ENCODE results near the gene CENPB. TPM values are rescaled to one million over a fixed set of nuclear protein-coding genes. Genes with fewer than 3 reads are reported as not detected.
"Not testable (repeated sequence)": the region's sequence is repeated elsewhere in the genome, so short reads cannot be mapped to it uniquely, and the experiment has no call there.

The CENPB gene
- 100 to 1,000 TPM in 2 of 4 donors, 10 to 100 TPM in 2; 72.8 to 109 (median 100) TPM for total RNA-seq

GRCh38 chr20:3786665-3787323, at the start of gene CENPB:
Gene CENPB (minus strand): TSS chr20:3786740. CDS start chr20:3786483, 257 bp downstream.
- Histone ChIP-seq H3K4me3 (peak within 1 kb of the TSS; percentile 53 to 71 (median 62)), H3K9me3 (no peaks in the 10 kb centered on the region), H3K4me1 (peaks cover 0 to 59% (median 27%) of the 10 kb centered on the region in 4 donors), H3K27ac (peak within 1 kb of the TSS; percentile 68 to 87 (median 82)), H3K36me3 (peaks cover 0 to 22% (median 0%) of the 10 kb centered on the region in 3 donors), H3K27me3 (no peaks in the 10 kb centered on the region)
- TF ChIP-seq EP300 (IDR thresholded peaks at IDR 0.05) = peak in 1 of 2 donors; percentile 34
- TF ChIP-seq POLR2A (IDR thresholded peaks at IDR 0.05) = no peak
- TF ChIP-seq, protein P1, sequence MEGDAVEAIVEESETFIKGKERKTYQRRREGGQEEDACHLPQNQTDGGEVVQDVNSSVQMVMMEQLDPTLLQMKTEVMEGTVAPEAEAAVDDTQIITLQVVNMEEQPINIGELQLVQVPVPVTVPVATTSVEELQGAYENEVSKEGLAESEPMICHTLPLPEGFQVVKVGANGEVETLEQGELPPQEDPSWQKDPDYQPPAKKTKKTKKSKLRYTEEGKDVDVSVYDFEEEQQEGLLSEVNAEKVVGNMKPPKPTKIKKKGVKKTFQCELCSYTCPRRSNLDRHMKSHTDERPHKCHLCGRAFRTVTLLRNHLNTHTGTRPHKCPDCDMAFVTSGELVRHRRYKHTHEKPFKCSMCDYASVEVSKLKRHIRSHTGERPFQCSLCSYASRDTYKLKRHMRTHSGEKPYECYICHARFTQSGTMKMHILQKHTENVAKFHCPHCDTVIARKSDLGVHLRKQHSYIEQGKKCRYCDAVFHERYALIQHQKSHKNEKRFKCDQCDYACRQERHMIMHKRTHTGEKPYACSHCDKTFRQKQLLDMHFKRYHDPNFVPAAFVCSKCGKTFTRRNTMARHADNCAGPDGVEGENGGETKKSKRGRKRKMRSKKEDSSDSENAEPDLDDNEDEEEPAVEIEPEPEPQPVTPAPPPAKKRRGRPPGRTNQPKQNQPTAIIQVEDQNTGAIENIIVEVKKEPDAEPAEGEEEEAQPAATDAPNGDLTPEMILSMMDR (IDR thresholded peaks at IDR 0.05) = peak; percentile 69 to 98 (median 88)
- 3 to 6% methylated on average over 23 to 54 of the region's 70 CpGs for WGBS, 2 donors
- DNase-seq (ENCODE audit: low spot score in 2 of 2) = peak; percentile 84 to 85

DNA sequence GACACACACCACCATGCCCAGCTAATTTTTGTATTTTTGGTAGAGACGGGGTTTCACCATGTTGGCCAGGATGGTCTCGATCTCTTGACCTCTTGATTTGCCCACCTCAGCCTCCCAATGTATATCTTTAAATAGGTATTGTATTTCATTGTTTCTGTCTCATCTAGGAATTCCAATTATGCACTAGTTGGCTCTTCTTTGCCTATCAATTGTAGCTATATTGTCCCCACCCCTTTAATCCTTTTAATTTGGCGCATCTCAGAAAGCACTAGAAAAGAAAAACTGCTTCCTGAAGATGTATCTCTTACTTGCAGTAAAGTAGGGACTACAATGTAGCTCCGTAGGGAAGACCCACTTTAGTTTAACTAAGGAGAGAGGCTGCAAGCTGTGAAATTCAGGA, 49.6 kb upstream of the CENPB start:
- H3K4me1 ChIP-seq = no peaks in the 10 kb centered on the region
- H3K36me3 ChIP-seq = no peaks in the 10 kb centered on the region
- WGBS, 2 donors = 95 to 96% methylated on average over 4 of the region's 4 CpGs
- TF ChIP-seq POLR2A (IDR thresholded peaks at IDR 0.05) (no peak), EP300 (IDR thresholded peaks at IDR 0.05) (no peak)
- TF ChIP-seq, protein P1 (IDR thresholded peaks at IDR 0.05) = no peak
- no peak overlapping the region for H3K4me3 ChIP-seq
- H3K9me3 ChIP-seq = no peaks in the 10 kb centered on the region
- H3K27me3 ChIP-seq = no peaks in the 10 kb centered on the region
- no peak overlapping the region for H3K27ac ChIP-seq
- DNase-seq (ENCODE audit: low spot score in 2 of 2) = no peak

GRCh38 chr20:3829891-3830290, 43.4 kb upstream of the CENPB start:
- WGBS, 2 donors = 92 to 93% methylated on average over 5 of the region's 5 CpGs
- H3K27ac ChIP-seq; H3K9me3 ChIP-seq; H3K4me3 ChIP-seq; H3K4me1 ChIP-seq; H3K27me3 ChIP-seq; DNase-seq (ENCODE audit: low spot score in 2 of 2): not testable (repeated sequence)
- peaks cover 0 to 36% (median 0%) of the 10 kb centered on the region in 3 donors for H3K36me3 ChIP-seq

DNA sequence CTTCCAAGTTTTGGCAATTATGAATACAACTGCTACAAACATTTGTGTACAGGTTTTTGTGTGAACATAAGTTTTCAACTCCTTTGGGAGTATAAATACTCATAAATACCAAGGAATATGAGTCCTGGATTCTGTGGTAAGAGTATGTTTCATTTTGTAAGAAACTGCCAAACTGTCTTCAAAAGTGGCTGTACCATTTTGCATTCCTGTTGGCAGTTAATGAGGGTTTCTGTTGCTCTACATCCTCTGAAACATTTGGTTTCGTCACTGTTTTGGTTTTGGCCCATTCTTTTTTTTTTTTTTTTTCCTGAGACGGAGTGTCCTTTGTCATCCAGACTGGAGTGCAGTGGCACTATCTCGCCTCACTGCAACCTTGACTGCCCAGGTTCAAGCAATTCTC, 42.3 kb upstream of the CENPB start:
- no peaks in the 10 kb centered on the region for H3K4me1 ChIP-seq
- peaks cover 0 to 47% (median 9%) of the 10 kb centered on the region in 3 donors for H3K36me3 ChIP-seq
- TF ChIP-seq POLR2A (IDR thresholded peaks at IDR 0.05) (no peak), EP300 (IDR thresholded peaks at IDR 0.05) (no peak)
- TF ChIP-seq, protein P1 (IDR thresholded peaks at IDR 0.05) = no peak
- H3K4me3 ChIP-seq = no peak overlapping the region
- DNase-seq (ENCODE audit: low spot score in 2 of 2) = no peak
- H3K27ac ChIP-seq = no peak overlapping the region
- no peaks in the 10 kb centered on the region for H3K27me3 ChIP-seq
- WGBS, 2 donors = 95 to 98% methylated on average over 3 of the region's 3 CpGs
- no peaks in the 10 kb centered on the region for H3K9me3 ChIP-seq

DNA sequence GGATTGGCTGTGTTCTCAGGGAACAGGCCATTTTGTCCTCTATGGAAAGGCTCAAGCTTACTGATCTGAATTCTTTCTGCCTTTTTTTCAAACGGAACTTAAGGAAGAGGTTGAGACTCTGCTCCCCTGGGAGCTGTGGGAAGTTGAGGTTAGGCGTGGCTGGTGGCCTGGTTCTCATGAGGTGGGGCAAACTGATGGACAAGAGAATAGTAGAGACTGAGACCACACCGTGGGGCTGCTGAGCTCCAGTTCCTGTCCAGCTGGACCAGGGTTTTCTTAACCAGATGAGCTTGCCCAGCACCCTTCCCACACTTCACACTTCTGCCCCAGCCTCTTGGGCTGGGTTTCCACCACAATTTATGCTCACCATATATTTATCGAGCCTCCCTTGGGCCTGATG, 39.9 kb upstream of the CENPB start:
- Histone ChIP-seq H3K9me3 (no peaks in the 10 kb centered on the region), H3K4me3 (no peak overlapping the region), H3K36me3 (peaks cover 0 to 61% (median 13%) of the 10 kb centered on the region in 3 donors), H3K27ac (no peak overlapping the region), H3K27me3 (no peaks in the 10 kb centered on the region), H3K4me1 (peaks cover 0 to 3% (median 2%) of the 10 kb centered on the region in 4 donors)
- WGBS, 2 donors = 71 to 74% methylated on average over 4 of the region's 4 CpGs
- TF ChIP-seq, protein P1 (IDR thresholded peaks at IDR 0.05) = no peak
- no peak for TF ChIP-seq EP300 (IDR thresholded peaks at IDR 0.05)
- no peak for TF ChIP-seq POLR2A (IDR thresholded peaks at IDR 0.05)
- DNase-seq (ENCODE audit: low spot score in 2 of 2) = no peak
